HCT116 (cell line): Measurements from ENCODE around the gene ADGRG7.

Experiments
- ATF3 ChIP-seq: IDR thresholded peaks from 2 replicates; pipeline ENCODE4 v1.6.1; 2012
- CTCF ChIP-seq, 3 experiments: fragments of 200-600 bp in 1 of 3; sonication (generic) in 1 of 3; IDR thresholded peaks in 2 of 3; conservative IDR thresholded peaks in 1 of 3; 2 replicates each; pipeline ENCODE4 v1.5.1; 2012 to 2017; ENCODE audit warnings: low read depth in 2 of 3, low read length in 2 of 3, antibody characterized with exemption in 1 of 3, borderline replicate concordance in 1 of 3, control low read depth in 1 of 3, mild to moderate bottlenecking in 1 of 3, mixed read lengths in 1 of 3, mixed run types in 1 of 3, moderate library complexity in 1 of 3; ENCODE audit not compliant: insufficient read depth in 1 of 3
- EZH2 ChIP-seq: fragments of 200-600 bp; sonication (generic); IDR thresholded peaks from 2 replicates; pipeline ENCODE4 v1.6.1; 2017; ENCODE audit warnings: antibody characterized with exemption, mixed run types
- MAX ChIP-seq: IDR thresholded peaks from 2 replicates; pipeline ENCODE4 v1.6.1; 2012
- POLR2A ChIP-seq: IDR thresholded peaks from 2 replicates; pipeline ENCODE4 v1.7.0; 2011; ENCODE audit warnings: borderline replicate concordance; ENCODE audit not compliant: insufficient read depth, insufficient read length; ENCODE audit errors: extremely low read depth
- POLR2AphosphoS5 ChIP-seq: IDR thresholded peaks from 2 replicates; pipeline ENCODE4 v1.6.1; 2011; ENCODE audit warnings: mild to moderate bottlenecking, low read depth, low read length, moderate library complexity
- RAD21 ChIP-seq: IDR thresholded peaks from 2 replicates; pipeline ENCODE4 v1.6.1; 2012; ENCODE audit warnings: low read depth, mild to moderate bottlenecking
- REST ChIP-seq: IDR thresholded peaks from 2 replicates; pipeline ENCODE4 v1.6.1; 2012; ENCODE audit warnings: low read depth
- SP1 ChIP-seq: IDR thresholded peaks from 2 replicates; pipeline ENCODE4 v1.6.1; 2012; ENCODE audit warnings: low read depth
- ZFX ChIP-seq: fragments of 450-650 bp; IDR thresholded peaks from 2 replicates; pipeline ENCODE4 v1.6.1; 2017

GRCh38 chr3:100720426-100720825 is 111.0 kb downstream of the ADGRG7 start:
- TF ChIP-seq REST, result no peak
- TF ChIP-seq SP1, result no peak
- no peak for TF ChIP-seq CTCF (IDR thresholded peaks at IDR 0.05 in 2 of 3, conservative IDR thresholded peaks at IDR 0.05 in 1 of 3; ENCODE audit: borderline replicate concordance in 1 of 3, insufficient read depth in 1 of 3, low read depth in 2 of 3, low read length in 2 of 3)
- TF ChIP-seq POLR2AphosphoS5, result no peak
- TF ChIP-seq EZH2, result no peak
- TF ChIP-seq MAX, result no peak
- no peak for TF ChIP-seq POLR2A
- no peak for TF ChIP-seq ATF3
- TF ChIP-seq ZFX, result no peak
- TF ChIP-seq RAD21, result no peak
